Endothelial cell (in vitro differentiated cells): Measurements from ENCODE around the gene TMEM86B. TPM values are rescaled to one million over a fixed set of nuclear protein-coding genes. Genes with fewer than 3 reads are reported as not detected.

Source experiments
- DNase-seq: peaks from one replicate; pipeline ENCODE4 v3.0.0; 2021; ENCODE audit warnings: low spot score
- H3K27ac Mint-ChIP-seq: one replicate; pipeline ENCODE4 v1.8.0; 2021; ENCODE audit warnings: mixed read lengths, inconsistent platforms; ENCODE audit not compliant: unreplicated experiment
- H3K27me3 Mint-ChIP-seq: one replicate; pipeline ENCODE4 v1.8.0; 2021; ENCODE audit warnings: mild to moderate bottlenecking, moderate library complexity, mixed read lengths, inconsistent platforms; ENCODE audit not compliant: unreplicated experiment
- H3K36me3 Mint-ChIP-seq: one replicate; pipeline ENCODE4 v1.8.0; 2021; ENCODE audit warnings: mild to moderate bottlenecking, low read depth, mixed read lengths, inconsistent platforms; ENCODE audit not compliant: unreplicated experiment
- H3K4me1 Mint-ChIP-seq: one replicate; pipeline ENCODE4 v1.8.0; 2021; ENCODE audit warnings: mild to moderate bottlenecking, mixed read lengths, inconsistent platforms; ENCODE audit not compliant: unreplicated experiment
- H3K4me3 Mint-ChIP-seq: one replicate; pipeline ENCODE4 v1.8.0; 2021; ENCODE audit warnings: mild to moderate bottlenecking, mixed read lengths, inconsistent platforms; ENCODE audit not compliant: unreplicated experiment
- H3K9me3 Mint-ChIP-seq: one replicate; pipeline ENCODE4 v1.8.0; 2021; ENCODE audit warnings: mixed read lengths, inconsistent platforms; ENCODE audit not compliant: unreplicated experiment
- CTCF ChIP-seq: fragments of 200-600 bp; sonication (generic); IDR thresholded peaks from one replicate; pipeline ENCODE4 v1.5.0; 2021; ENCODE audit warnings: antibody characterized with exemption; ENCODE audit not compliant: unreplicated experiment
- total RNA-seq: library from RNA; stranded (reverse); fragmentation: NEBNext Ultra II Directional; extraction: Animal tissue kit (Norgen Biotek cat#: 25700); gene quantifications from one replicate; pipeline ENCODE4 v1.2.1, GENCODE V29; 2021; ENCODE audit not compliant: unreplicated experiment

The TMEM86B gene
- total RNA-seq, 1 donor from 2014 or later = 4.1 TPM

- H3K4me1 Mint-ChIP-seq = peaks cover 2% of the 10 kb centered on the region
- H3K36me3 Mint-ChIP-seq = peaks cover 21% of the 10 kb centered on the region
- no peak for DNase-seq
- peaks cover 10% of the 10 kb centered on the region for H3K27me3 Mint-ChIP-seq
- no peak overlapping the region for H3K4me3 Mint-ChIP-seq
- no peaks in the 10 kb centered on the region for H3K9me3 Mint-ChIP-seq
- no peak for TF ChIP-seq CTCF
- H3K27ac Mint-ChIP-seq = no peak overlapping the region
These were observed 45.6 kb upstream of the TMEM86B start for GRCh38 chr19:55273978-55274707.

GRCh38 chr19:55272142-55272541, 43.6 kb upstream of the TMEM86B start:
- no peak for TF ChIP-seq CTCF
- no peaks in the 10 kb centered on the region for H3K9me3 Mint-ChIP-seq
- no peak for DNase-seq
- H3K36me3 Mint-ChIP-seq = peaks cover 22% of the 10 kb centered on the region
- no peak overlapping the region for H3K27ac Mint-ChIP-seq
- peak overlapping the region; percentile 26 for H3K4me3 Mint-ChIP-seq
- H3K27me3 Mint-ChIP-seq = peaks cover 7% of the 10 kb centered on the region
- peaks cover 2% of the 10 kb centered on the region for H3K4me1 Mint-ChIP-seq

- Mint-ChIP-seq H3K27me3 (peaks cover 11% of the 10 kb centered on the region), H3K27ac (no peak overlapping the region), H3K4me3 (peak overlapping the region; percentile 79), H3K9me3 (peaks cover 4% of the 10 kb centered on the region), H3K4me1 (peaks cover 2% of the 10 kb centered on the region), H3K36me3 (peaks cover 30% of the 10 kb centered on the region)
- DNase-seq = no peak
- TF ChIP-seq CTCF = no peak
These were observed 41.8 kb upstream of the TMEM86B start for GRCh38 chr19:55270172-55270942.

GRCh38 chr19:55269299-55269698, 40.7 kb upstream of the TMEM86B start:
- H3K9me3 Mint-ChIP-seq = peaks cover 4% of the 10 kb centered on the region
- no peak overlapping the region for H3K4me3 Mint-ChIP-seq
- H3K27ac Mint-ChIP-seq = no peak overlapping the region
- peaks cover 26% of the 10 kb centered on the region for H3K36me3 Mint-ChIP-seq
- H3K4me1 Mint-ChIP-seq = peaks cover 2% of the 10 kb centered on the region
- no peak for DNase-seq
- no peak for TF ChIP-seq CTCF
- peaks cover 11% of the 10 kb centered on the region for H3K27me3 Mint-ChIP-seq

GRCh38 chr19:55266840-55267239, 38.3 kb upstream of the TMEM86B start:
- Mint-ChIP-seq H3K27ac (no peak overlapping the region), H3K36me3 (peaks cover 25% of the 10 kb centered on the region), H3K9me3 (peaks cover 4% of the 10 kb centered on the region), H3K4me3 (no peak overlapping the region), H3K27me3 (peaks cover 7% of the 10 kb centered on the region), H3K4me1 (peaks cover 2% of the 10 kb centered on the region)
- TF ChIP-seq CTCF = no peak
- DNase-seq = no peak
